ENCODE results near the gene VPS16. TPM values are rescaled to one million over a fixed set of nuclear protein-coding genes. Genes with fewer than 3 reads are reported as not detected.

The VPS16 gene
- polyA plus RNA-seq, 3 donors from 2014 or later, result 61.8 to 81.3 (median 76.5) TPM

DNA sequence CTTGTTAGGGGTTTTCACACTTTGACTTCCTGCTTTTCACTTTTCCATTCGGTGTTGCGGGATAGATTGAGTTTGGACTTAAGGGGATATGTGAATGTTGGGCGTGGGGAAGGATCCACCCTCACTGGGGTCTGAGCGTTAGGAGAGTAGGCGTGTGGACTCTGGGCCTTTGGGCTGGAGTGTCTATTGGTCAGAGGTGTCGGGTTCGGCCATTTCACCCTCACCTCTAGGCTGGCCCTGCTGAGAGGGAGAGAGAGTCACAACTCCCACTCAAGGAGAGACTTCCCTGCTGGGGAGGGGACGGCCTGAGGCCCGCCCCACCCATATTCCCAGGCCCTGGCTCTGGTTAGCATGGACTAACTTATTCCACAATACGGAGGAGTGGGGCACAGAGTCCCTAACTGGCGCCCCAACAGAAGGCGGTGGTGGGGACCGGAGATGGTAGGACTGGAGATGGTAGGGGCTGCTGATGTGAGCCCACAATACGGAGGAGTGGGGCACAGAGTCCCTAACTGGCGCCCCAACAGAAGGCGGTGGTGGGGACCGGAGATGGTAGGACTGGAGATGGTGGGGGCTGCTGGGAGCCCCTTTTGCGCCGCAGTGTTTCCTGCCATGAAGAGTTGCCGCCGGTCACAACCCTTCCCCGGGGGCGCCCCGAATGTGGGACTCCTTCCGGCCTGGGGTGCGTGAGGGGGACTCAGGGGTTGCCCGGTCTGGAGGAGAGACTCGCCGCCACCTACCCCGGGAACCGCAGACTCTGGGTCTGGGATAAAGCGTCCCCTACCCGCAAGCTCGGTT, 31.3 kb downstream of the VPS16 start:
- DNase-seq, result peak in 1 of 3 donors; percentile 51
- Mint-ChIP-seq H3K4me3 (peak overlapping the region; percentile 87 to 94 (median 92)), H3K9me3 (no peaks in the 10 kb centered on the region), H3K4me1 (peaks cover 66 to 84% of the 10 kb centered on the region in 2 donors), H3K27ac (peak overlapping the region; percentile 84 to 95 (median 92)), H3K27me3 (ENCODE audit: low read depth in 3 of 3) (peaks cover 5 to 14% (median 5%) of the 10 kb centered on the region in 3 donors), H3K36me3 (no peaks in the 10 kb centered on the region)

GRCh38 chr20:2872459-2873009, 32.0 kb downstream of the VPS16 start:
- Mint-ChIP-seq H3K27ac (peak overlapping the region; percentile 92 to 95 (median 92)), H3K4me3 (peak overlapping the region; percentile 87 to 94 (median 92)), H3K4me1 (peaks cover 61 to 82% of the 10 kb centered on the region in 2 donors), H3K27me3 (ENCODE audit: low read depth in 3 of 3) (peaks cover 5 to 14% (median 5%) of the 10 kb centered on the region in 3 donors), H3K9me3 (no peaks in the 10 kb centered on the region), H3K36me3 (no peaks in the 10 kb centered on the region)
- DNase-seq, result peak; percentile 63 to 68 (median 66)

GRCh38 chr20:2873010-2873746, 32.6 kb downstream of the VPS16 start, which contains the start of gene PTPRA:
Gene PTPRA (plus strand): TSS chr20:2873481. CDS start chr20:2964278, 90,797 bp downstream.
- H3K4me1 Mint-ChIP-seq, result peaks cover 56 to 75% of the 10 kb centered on the region in 2 donors
- H3K9me3 Mint-ChIP-seq, result no peaks in the 10 kb centered on the region
- peak within 1 kb of the TSS; percentile 87 to 94 (median 94) for H3K4me3 Mint-ChIP-seq
- H3K27ac Mint-ChIP-seq, result peak within 1 kb of the TSS; percentile 92 to 95 (median 92)
- peaks cover 5 to 14% (median 5%) of the 10 kb centered on the region in 3 donors for H3K27me3 Mint-ChIP-seq (ENCODE audit: low read depth in 3 of 3)
- peak; percentile 89 for DNase-seq
- H3K36me3 Mint-ChIP-seq, result no peaks in the 10 kb centered on the region

GRCh38 chr20:2873747-2874041, 33.1 kb downstream of the VPS16 start:
- H3K9me3 Mint-ChIP-seq, result no peaks in the 10 kb centered on the region
- peak; percentile 71 to 78 (median 78) for DNase-seq
- H3K36me3 Mint-ChIP-seq, result no peaks in the 10 kb centered on the region
- H3K27ac Mint-ChIP-seq, result peak overlapping the region; percentile 66 to 87 (median 85)
- peaks cover 5 to 14% (median 5%) of the 10 kb centered on the region in 3 donors for H3K27me3 Mint-ChIP-seq (ENCODE audit: low read depth in 3 of 3)
- H3K4me3 Mint-ChIP-seq, result peak overlapping the region; percentile 83 to 94 (median 94)
- peaks cover 57 to 75% of the 10 kb centered on the region in 2 donors for H3K4me1 Mint-ChIP-seq

GRCh38 chr20:2874456-2874855, 33.9 kb downstream of the VPS16 start:
- H3K27me3 Mint-ChIP-seq (ENCODE audit: low read depth in 3 of 3), result peaks cover 5 to 14% (median 7%) of the 10 kb centered on the region in 3 donors
- H3K9me3 Mint-ChIP-seq, result no peaks in the 10 kb centered on the region
- no peaks in the 10 kb centered on the region for H3K36me3 Mint-ChIP-seq
- peak overlapping the region; percentile 66 to 87 (median 80) for H3K27ac Mint-ChIP-seq
- peak in 2 of 3 donors; percentile 6 to 9 for DNase-seq
- H3K4me3 Mint-ChIP-seq, result peak overlapping the region; percentile 83 to 94 (median 94)
- H3K4me1 Mint-ChIP-seq, result peaks cover 59 to 74% of the 10 kb centered on the region in 2 donors

DNA sequence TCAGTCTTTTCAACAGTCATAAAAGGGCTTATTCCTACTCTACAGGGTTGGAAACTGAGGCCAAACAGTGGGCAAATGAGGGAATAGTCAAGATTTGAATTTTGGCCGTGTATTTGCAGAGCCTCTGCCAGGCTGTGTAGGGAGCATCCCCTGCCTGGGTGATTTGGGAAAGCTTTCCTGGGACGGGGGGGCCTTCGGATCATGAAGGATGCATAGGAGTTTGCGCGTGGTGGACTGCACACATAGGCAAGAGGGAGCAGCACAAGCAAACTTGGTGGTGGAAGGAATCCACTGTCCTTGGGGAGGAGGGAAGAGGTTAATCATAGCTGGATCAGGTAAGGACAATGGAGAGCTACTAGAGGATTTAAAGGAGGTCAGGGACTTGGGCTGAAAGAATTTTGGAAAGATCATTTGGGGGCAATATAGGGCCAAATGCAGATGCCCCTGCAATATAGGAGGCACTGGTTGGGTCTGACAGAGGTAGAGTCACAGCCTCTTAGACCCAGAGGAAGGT, 35.2 kb downstream of the VPS16 start:
- DNase-seq, result no peak
- Mint-ChIP-seq H3K4me3 (peak overlapping the region; percentile 83 to 94 (median 94)), H3K4me1 (peaks cover 65 to 83% of the 10 kb centered on the region in 2 donors), H3K36me3 (no peaks in the 10 kb centered on the region), H3K27me3 (ENCODE audit: low read depth in 3 of 3) (peaks cover 5 to 14% (median 7%) of the 10 kb centered on the region in 3 donors), H3K27ac (peak overlapping the region; percentile 24 to 78 (median 64)), H3K9me3 (no peaks in the 10 kb centered on the region)

DNA sequence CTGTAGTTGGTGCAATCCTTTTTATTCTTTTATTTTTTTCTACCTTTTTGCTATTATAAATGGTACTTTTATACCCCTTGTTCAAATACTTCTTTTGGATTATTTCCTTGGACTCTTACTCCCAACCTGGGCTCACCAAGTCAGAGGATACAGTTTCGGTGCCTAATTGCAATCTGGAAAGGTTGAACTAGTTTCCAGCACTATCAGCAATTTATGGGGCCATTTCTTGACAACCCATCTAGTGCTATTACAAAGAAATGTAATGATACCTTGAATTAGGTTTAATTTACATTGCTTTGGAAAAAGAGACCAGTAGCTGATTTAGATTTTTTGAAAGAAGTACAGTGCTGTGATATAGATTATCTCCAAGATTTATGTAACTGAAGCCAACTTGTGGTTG, 38.0 kb downstream of the VPS16 start:
- H3K27me3 Mint-ChIP-seq (ENCODE audit: low read depth in 3 of 3), result peaks cover 0 to 3% (median 0%) of the 10 kb centered on the region in 3 donors
- peak overlapping the region in 5 of 6 donors; percentile 31 to 85 (median 59) for H3K27ac Mint-ChIP-seq
- H3K4me1 Mint-ChIP-seq, result peaks cover 60 to 74% of the 10 kb centered on the region in 2 donors
- H3K36me3 Mint-ChIP-seq, result no peaks in the 10 kb centered on the region
- DNase-seq, result no peak
- peak overlapping the region in 1 of 5 donors; percentile 25 for H3K4me3 Mint-ChIP-seq
- no peaks in the 10 kb centered on the region for H3K9me3 Mint-ChIP-seq

GRCh38 chr20:2879146-2879545, 38.6 kb downstream of the VPS16 start:
- Mint-ChIP-seq H3K4me1 (peaks cover 64 to 76% of the 10 kb centered on the region in 2 donors), H3K27me3 (ENCODE audit: low read depth in 3 of 3) (peaks cover 0 to 3% (median 0%) of the 10 kb centered on the region in 3 donors), H3K4me3 (peak overlapping the region in 1 of 5 donors; percentile 1), H3K27ac (peak overlapping the region; percentile 12 to 85 (median 52)), H3K36me3 (no peaks in the 10 kb centered on the region), H3K9me3 (no peaks in the 10 kb centered on the region)
- no peak for DNase-seq

GRCh38 chr20:2880650-2881049, 40.1 kb downstream of the VPS16 start:
- DNase-seq, result no peak
- Mint-ChIP-seq H3K4me1 (peaks cover 64 to 76% of the 10 kb centered on the region in 2 donors), H3K9me3 (no peaks in the 10 kb centered on the region), H3K36me3 (no peaks in the 10 kb centered on the region), H3K27ac (peak overlapping the region in 2 of 6 donors; percentile 38 to 68), H3K4me3 (no peak overlapping the region), H3K27me3 (ENCODE audit: low read depth in 3 of 3) (peaks cover 0 to 3% (median 0%) of the 10 kb centered on the region in 3 donors)

- no peak for DNase-seq
- H3K9me3 Mint-ChIP-seq, result no peaks in the 10 kb centered on the region
- H3K36me3 Mint-ChIP-seq, result no peaks in the 10 kb centered on the region
- peaks cover 0 to 2% (median 0%) of the 10 kb centered on the region in 3 donors for H3K27me3 Mint-ChIP-seq (ENCODE audit: low read depth in 3 of 3)
- peaks cover 64 to 80% of the 10 kb centered on the region in 2 donors for H3K4me1 Mint-ChIP-seq
- H3K4me3 Mint-ChIP-seq, result peak overlapping the region in 3 of 5 donors; percentile 0 to 44 (median 30)
- H3K27ac Mint-ChIP-seq, result peak overlapping the region in 3 of 6 donors; percentile 43 to 62 (median 56)
Measured at GRCh38 chr20:2883726-2884637, 43.4 kb downstream of the VPS16 start.

GRCh38 chr20:2887715-2888114, 47.2 kb downstream of the VPS16 start:
- Mint-ChIP-seq H3K9me3 (no peaks in the 10 kb centered on the region), H3K4me3 (no peak overlapping the region), H3K36me3 (no peaks in the 10 kb centered on the region), H3K4me1 (peaks cover 77 to 91% of the 10 kb centered on the region in 2 donors), H3K27me3 (ENCODE audit: low read depth in 3 of 3) (peaks cover 0 to 2% (median 0%) of the 10 kb centered on the region in 3 donors), H3K27ac (peak overlapping the region in 1 of 6 donors; percentile 1)
- no peak for DNase-seq

DNA sequence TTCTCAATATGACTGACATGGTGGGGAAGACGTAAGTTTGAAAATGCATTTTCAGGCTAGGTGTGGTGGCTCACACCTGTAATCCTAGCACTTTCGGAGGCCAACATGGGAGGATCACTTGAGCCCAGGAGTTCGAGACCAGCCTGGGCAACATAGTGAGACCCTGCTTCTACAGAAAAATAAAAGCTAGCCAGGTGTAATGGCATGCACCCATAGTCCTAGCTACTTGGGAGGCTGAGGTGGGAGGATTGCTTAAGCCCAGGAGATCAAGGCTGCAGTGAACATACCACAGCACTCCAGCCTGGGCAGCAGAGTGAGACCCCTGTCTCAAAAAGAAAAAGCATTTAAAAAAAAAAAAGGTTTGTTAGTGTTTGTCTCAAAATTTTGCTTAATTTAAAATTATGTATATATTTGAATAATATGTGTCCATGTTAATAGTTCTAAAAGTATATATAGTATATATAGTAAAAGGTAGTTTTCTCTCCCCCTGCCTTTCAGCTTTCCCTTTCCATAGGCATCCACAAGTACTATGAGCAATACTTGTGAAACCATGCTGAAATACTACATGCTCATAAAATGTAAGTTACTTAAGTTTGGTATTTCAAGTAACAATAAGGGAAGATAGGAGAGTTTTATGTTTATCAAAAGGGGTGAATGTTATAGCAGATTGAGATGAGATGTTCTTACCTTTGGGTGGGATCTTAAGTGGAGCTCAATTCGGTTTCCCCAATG, 47.8 kb downstream of the VPS16 start:
- Mint-ChIP-seq H3K4me3 (no peak overlapping the region), H3K27ac (peak overlapping the region in 4 of 6 donors; percentile 6 to 58 (median 16)), H3K9me3 (no peaks in the 10 kb centered on the region), H3K4me1 (peaks cover 79 to 96% of the 10 kb centered on the region in 2 donors), H3K27me3 (ENCODE audit: low read depth in 3 of 3) (peaks cover 0 to 2% (median 0%) of the 10 kb centered on the region in 3 donors), H3K36me3 (no peaks in the 10 kb centered on the region)
- DNase-seq, result no peak
